ENCODE data around the gene CALML5.

GRCh38 chr10:5465976-5466450, 33.4 kb downstream of the CALML5 start:
- no peak for TF ChIP-seq CTCF (tag by site-specific recombination; IDR thresholded peaks at IDR 0.05)
- no peak for TF ChIP-seq ZSCAN30 (tag by site-specific recombination; IDR thresholded peaks at IDR 0.05)
- no peak for TF ChIP-seq ZNF2 (tag by site-specific recombination; IDR thresholded peaks at IDR 0.05)
- TF ChIP-seq, protein P1, sequence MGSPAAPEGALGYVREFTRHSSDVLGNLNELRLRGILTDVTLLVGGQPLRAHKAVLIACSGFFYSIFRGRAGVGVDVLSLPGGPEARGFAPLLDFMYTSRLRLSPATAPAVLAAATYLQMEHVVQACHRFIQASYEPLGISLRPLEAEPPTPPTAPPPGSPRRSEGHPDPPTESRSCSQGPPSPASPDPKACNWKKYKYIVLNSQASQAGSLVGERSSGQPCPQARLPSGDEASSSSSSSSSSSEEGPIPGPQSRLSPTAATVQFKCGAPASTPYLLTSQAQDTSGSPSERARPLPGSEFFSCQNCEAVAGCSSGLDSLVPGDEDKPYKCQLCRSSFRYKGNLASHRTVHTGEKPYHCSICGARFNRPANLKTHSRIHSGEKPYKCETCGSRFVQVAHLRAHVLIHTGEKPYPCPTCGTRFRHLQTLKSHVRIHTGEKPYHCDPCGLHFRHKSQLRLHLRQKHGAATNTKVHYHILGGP (tag by site-specific recombination; IDR thresholded peaks at IDR 0.05): no peak
- no peak for TF ChIP-seq YY1 (tag by site-specific recombination; IDR thresholded peaks at IDR 0.05)
- TF ChIP-seq ZNF768 (tag by site-specific recombination; IDR thresholded peaks at IDR 0.05): no peak
